T-helper 1 cell treated with Interleukin-12 subunit alpha and Interleukin-12 subunit beta and Interleukin-4 antibody, amounts not matched to agents 30 μg/mL and 1 μg/mL, for 36 hours (primary cell): Measurements from ENCODE around the gene SOAT1.

ENCODE experiments used
- H3K27ac Mint-ChIP-seq: one replicate; pipeline ENCODE4 v1.8.0; 2021; ENCODE audit warnings: mild to moderate bottlenecking, mixed read lengths
- H3K27me3 Mint-ChIP-seq: one replicate; pipeline ENCODE4 v1.8.0; 2021; ENCODE audit warnings: low read depth, mixed read lengths
- H3K36me3 Mint-ChIP-seq: one replicate; pipeline ENCODE4 v1.8.0; 2021; ENCODE audit warnings: low read depth, mixed read lengths
- H3K4me1 Mint-ChIP-seq: one replicate; pipeline ENCODE4 v1.8.0; 2021; ENCODE audit warnings: low read depth, mixed read lengths
- H3K4me3 Mint-ChIP-seq: one replicate; pipeline ENCODE4 v1.8.0; 2021; ENCODE audit warnings: mild to moderate bottlenecking, moderate library complexity, mixed read lengths
- H3K9me3 Mint-ChIP-seq: one replicate; pipeline ENCODE4 v1.8.0; 2021; ENCODE audit warnings: mixed read lengths

The SOAT1 gene

GRCh38 chr1:179321533-179322216, 28.1 kb downstream of the SOAT1 start:
- Mint-ChIP-seq H3K4me3 (no peak overlapping the region), H3K36me3 (peaks cover 24% of the 10 kb centered on the region), H3K27ac (no peak overlapping the region), H3K27me3 (no peaks in the 10 kb centered on the region), H3K4me1 (peaks cover 11% of the 10 kb centered on the region), H3K9me3 (peaks cover 12% of the 10 kb centered on the region)

DNA sequence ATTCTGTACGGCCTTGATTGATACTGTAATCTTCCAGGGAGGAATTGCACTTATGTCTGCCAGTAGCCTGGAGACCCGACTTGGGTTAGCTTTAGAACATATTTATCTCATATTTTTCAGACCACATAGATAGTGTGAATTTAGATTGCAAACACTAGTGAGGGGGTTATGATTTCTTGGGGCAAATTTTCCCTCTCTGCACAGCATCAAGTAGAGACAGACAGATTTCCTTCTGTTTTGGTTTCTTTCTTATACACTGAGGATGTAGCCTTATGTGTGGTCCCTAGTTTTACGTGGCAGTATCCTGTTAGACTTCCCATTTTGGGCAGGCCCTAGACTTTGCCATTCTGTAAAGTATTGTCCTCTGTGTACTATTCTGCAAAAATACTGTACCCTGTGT, 29.0 kb downstream of the SOAT1 start:
- Mint-ChIP-seq H3K36me3 (peaks cover 25% of the 10 kb centered on the region), H3K27me3 (no peaks in the 10 kb centered on the region), H3K9me3 (peaks cover 12% of the 10 kb centered on the region), H3K4me3 (no peak overlapping the region), H3K4me1 (peaks cover 11% of the 10 kb centered on the region), H3K27ac (no peak overlapping the region)

DNA sequence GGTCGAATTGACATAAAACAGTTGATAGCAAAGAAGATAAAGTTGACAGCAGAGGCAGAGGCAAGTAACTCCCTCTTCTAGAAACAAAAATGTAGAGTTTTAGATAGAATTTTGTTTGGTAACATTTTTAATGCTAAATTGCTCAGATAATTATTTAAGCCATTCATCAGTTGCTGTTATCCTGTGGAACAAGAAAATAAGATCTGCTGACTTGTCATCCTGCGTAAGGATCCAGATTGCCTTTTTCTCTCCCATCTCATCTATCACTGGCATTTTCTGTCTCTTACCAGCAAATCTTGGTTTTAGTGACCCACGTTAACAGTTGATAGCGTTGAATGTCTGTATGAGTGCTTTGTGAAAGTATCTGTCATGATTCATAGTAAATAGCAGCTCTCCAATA, 29.8 kb downstream of the SOAT1 start:
- peaks cover 11% of the 10 kb centered on the region for H3K4me1 Mint-ChIP-seq
- peaks cover 12% of the 10 kb centered on the region for H3K9me3 Mint-ChIP-seq
- H3K4me3 Mint-ChIP-seq, result no peak overlapping the region
- peaks cover 28% of the 10 kb centered on the region for H3K36me3 Mint-ChIP-seq
- no peak overlapping the region for H3K27ac Mint-ChIP-seq
- H3K27me3 Mint-ChIP-seq, result no peaks in the 10 kb centered on the region

DNA sequence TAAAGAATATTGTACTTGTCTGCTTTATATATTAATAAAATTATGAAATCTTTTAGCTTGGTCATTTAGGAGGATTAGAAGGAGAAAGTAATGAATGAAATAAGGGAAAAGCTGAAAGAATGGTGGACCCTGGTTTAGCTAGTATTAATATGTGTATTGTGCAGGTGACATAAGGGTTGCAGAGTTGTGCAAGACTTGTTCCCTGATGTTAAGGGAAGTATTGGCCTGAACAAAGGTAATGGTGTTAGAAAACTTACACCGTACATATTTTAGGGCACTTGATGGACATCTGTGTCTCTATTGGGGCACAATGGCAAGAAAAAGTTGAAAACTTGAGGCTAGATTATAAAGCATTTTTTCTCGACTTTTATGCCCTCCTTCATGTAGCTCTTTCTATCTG, 32.2 kb downstream of the SOAT1 start:
- no peak overlapping the region for H3K27ac Mint-ChIP-seq
- peaks cover 16% of the 10 kb centered on the region for H3K9me3 Mint-ChIP-seq
- H3K4me3 Mint-ChIP-seq, result no peak overlapping the region
- H3K27me3 Mint-ChIP-seq, result no peaks in the 10 kb centered on the region
- peaks cover 11% of the 10 kb centered on the region for H3K4me1 Mint-ChIP-seq
- H3K36me3 Mint-ChIP-seq, result peaks cover 36% of the 10 kb centered on the region

GRCh38 chr1:179326746-179327145, 33.1 kb downstream of the SOAT1 start:
- H3K4me1 Mint-ChIP-seq, result peaks cover 9% of the 10 kb centered on the region
- H3K27ac Mint-ChIP-seq, result no peak overlapping the region
- H3K27me3 Mint-ChIP-seq, result no peaks in the 10 kb centered on the region
- peaks cover 9% of the 10 kb centered on the region for H3K9me3 Mint-ChIP-seq
- H3K4me3 Mint-ChIP-seq, result no peak overlapping the region
- H3K36me3 Mint-ChIP-seq, result peaks cover 31% of the 10 kb centered on the region

- Mint-ChIP-seq H3K9me3 (peaks cover 4% of the 10 kb centered on the region), H3K27me3 (no peaks in the 10 kb centered on the region), H3K27ac (no peak overlapping the region)
Measured at GRCh38 chr1:179327196-179327595, 33.6 kb downstream of the SOAT1 start.

GRCh38 chr1:179327679-179328078, 34.1 kb downstream of the SOAT1 start:
- H3K36me3 Mint-ChIP-seq, result peaks cover 24% of the 10 kb centered on the region
- peaks cover 4% of the 10 kb centered on the region for H3K4me1 Mint-ChIP-seq
- H3K27ac Mint-ChIP-seq, result no peak overlapping the region
- no peaks in the 10 kb centered on the region for H3K27me3 Mint-ChIP-seq
- peaks cover 4% of the 10 kb centered on the region for H3K9me3 Mint-ChIP-seq
- no peak overlapping the region for H3K4me3 Mint-ChIP-seq

More at GRCh38 chr1:179327196-179327595, 33.6 kb downstream of the SOAT1 start:
- H3K4me1 Mint-ChIP-seq, result peaks cover 7% of the 10 kb centered on the region
- H3K4me3 Mint-ChIP-seq, result no peak overlapping the region
- peaks cover 27% of the 10 kb centered on the region for H3K36me3 Mint-ChIP-seq

DNA sequence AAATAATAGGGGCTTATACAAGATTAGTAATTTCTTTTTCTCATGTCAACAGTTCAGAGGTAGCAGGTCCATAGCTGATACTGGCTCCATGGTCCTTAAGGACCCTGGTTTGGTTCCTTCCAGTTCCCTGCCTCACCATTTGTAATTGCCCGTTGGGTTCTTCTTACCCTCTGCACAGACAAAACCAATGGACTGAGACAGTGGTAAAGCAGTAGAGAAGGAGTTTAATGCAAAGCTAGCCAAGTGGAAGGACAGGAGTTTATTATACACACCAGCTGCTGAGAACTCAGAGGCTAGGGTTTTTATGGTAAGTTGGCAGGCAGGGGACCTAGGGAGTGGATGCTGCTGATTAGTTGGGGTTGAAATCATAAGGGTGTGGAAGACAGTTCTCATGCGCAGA, 36.3 kb downstream of the SOAT1 start:
- peaks cover 4% of the 10 kb centered on the region for H3K9me3 Mint-ChIP-seq
- H3K27ac Mint-ChIP-seq, result no peak overlapping the region
- H3K4me3 Mint-ChIP-seq, result no peak overlapping the region
- peaks cover 20% of the 10 kb centered on the region for H3K36me3 Mint-ChIP-seq
- peaks cover 4% of the 10 kb centered on the region for H3K4me1 Mint-ChIP-seq
- no peaks in the 10 kb centered on the region for H3K27me3 Mint-ChIP-seq

DNA sequence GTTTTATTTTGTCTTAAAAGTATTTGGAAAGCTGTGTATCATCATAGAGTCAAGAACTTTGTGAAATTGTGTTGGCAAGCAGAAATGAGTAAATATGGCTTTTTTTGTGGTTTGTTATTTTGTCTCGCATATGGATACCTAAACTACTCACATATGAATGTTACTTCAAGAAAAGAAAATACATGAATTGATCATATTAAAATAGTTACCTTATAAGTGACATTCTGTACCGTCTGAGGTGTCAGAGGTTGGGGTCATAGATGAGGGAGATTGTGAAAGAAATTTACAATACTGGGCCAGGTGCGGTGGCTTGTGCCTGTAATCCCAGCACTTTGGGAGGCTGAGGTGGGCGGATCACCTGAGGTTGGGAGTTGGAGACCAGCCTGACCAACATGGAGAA, 40.8 kb downstream of the SOAT1 start:
- Mint-ChIP-seq H3K4me3 (no peak overlapping the region), H3K27me3 (no peaks in the 10 kb centered on the region), H3K36me3 (peaks cover 22% of the 10 kb centered on the region), H3K27ac (no peak overlapping the region), H3K9me3 (peaks cover 4% of the 10 kb centered on the region), H3K4me1 (peaks cover 6% of the 10 kb centered on the region)

DNA sequence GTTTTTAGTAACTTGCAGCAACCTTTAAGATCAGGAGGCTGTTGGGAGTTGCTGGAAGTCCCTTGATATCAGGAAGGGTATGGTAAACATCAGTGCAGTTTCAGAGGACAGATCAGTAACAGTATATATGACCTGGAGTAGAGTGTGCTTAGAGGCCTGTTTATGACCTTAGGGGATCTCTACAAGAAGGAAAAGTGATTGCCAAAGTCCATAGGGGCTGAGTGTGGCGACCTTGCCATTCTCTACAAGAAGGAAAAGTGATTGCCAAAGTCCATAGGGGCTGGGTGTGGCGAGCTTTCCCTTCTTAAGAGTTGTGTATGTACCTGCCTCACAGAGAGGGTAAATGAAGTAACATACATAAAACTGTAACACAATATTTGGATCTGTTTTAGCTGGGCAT, 43.7 kb downstream of the SOAT1 start:
- H3K36me3 Mint-ChIP-seq, result peaks cover 21% of the 10 kb centered on the region
- peaks cover 4% of the 10 kb centered on the region for H3K4me1 Mint-ChIP-seq
- H3K9me3 Mint-ChIP-seq, result no peaks in the 10 kb centered on the region
- H3K4me3 Mint-ChIP-seq, result no peak overlapping the region
- H3K27me3 Mint-ChIP-seq, result no peaks in the 10 kb centered on the region
- no peak overlapping the region for H3K27ac Mint-ChIP-seq

DNA sequence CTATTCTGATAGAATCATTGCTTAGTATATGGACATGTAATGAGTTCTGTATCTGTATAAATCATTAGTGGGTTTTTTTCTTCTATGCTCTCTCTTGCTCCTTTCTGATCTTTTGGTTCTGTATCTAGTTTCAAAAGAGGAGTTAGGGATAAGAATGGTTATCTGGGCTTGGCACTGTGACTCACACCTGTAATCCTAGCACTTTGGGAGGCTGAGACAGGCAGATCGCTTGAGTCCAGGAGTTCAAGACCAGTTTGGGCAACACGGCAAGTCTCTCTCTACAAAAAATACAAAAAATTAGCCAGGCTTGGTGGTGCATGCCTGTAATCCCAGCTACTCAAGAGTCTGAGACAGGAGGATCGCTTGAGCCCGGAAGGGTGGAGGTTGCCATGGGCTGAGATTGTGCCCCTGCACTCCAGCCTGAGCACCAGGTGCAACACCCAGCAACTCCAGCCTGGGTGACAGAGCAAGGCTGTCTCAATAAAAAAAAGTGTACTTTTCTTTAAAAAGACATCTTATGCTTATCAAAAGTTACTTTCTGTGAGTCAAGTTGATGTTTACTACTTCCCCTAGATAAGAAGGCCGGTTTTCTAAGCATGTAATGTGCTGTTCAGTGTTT, 44.5 kb downstream of the SOAT1 start:
- peaks cover 3% of the 10 kb centered on the region for H3K4me1 Mint-ChIP-seq

DNA sequence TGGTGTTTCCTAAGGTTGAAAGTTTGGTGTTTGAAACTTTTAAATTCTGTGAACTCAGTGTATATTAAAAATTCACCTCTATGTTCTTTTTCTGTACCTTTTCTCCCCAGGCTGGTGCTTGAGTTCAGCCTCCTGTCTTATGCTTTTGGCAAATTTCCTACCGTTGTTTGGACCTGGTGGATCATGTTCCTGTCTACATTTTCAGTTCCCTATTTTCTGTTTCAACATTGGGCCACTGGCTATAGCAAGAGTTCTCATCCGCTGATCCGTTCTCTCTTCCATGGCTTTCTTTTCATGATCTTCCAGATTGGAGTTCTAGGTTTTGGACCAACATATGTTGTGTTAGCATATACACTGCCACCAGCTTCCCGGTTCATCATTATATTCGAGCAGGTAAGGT, 47.3 kb downstream of the SOAT1 start:
- Mint-ChIP-seq H3K27me3 (no peaks in the 10 kb centered on the region), H3K4me3 (no peak overlapping the region), H3K27ac (no peak overlapping the region), H3K4me1 (peaks cover 3% of the 10 kb centered on the region), H3K9me3 (no peaks in the 10 kb centered on the region), H3K36me3 (peaks cover 29% of the 10 kb centered on the region)

More for the DNA sequence above, 44.5 kb downstream of the SOAT1 start:
- Mint-ChIP-seq H3K9me3 (no peaks in the 10 kb centered on the region), H3K4me3 (no peak overlapping the region), H3K27me3 (no peaks in the 10 kb centered on the region), H3K36me3 (peaks cover 23% of the 10 kb centered on the region), H3K27ac (no peak overlapping the region)

DNA sequence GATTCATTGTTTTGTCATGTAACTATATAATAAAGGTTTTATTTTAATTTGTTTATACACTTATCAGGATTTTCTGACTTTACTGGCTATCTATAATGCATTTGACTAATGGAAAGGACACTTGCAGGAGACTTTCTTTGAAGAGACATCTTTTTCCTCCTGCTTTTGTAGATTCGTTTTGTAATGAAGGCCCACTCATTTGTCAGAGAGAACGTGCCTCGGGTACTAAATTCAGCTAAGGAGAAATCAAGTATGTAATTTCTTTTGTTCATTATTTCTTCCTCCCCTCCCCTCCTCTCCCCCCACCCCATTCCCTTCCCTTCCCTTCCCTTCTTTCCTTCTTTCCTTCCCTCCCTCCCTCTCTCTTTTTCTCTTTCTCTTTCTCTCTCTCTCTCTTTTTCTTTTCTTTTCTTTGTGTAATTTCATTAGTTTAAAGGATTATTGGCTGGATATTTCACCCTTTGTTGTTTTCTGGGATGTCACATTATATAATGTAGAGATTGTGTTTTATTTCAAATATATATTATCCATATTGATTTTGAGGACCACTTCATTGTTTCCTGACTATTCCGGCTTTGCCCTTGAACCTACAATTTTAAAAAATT, 48.4 kb downstream of the SOAT1 start:
- Mint-ChIP-seq H3K36me3 (peaks cover 30% of the 10 kb centered on the region), H3K4me1 (peaks cover 3% of the 10 kb centered on the region), H3K27ac (no peak overlapping the region)

GRCh38 chr1:179342740-179343404, 49.3 kb downstream of the SOAT1 start:
- Mint-ChIP-seq H3K36me3 (peaks cover 29% of the 10 kb centered on the region), H3K4me1 (peaks cover 3% of the 10 kb centered on the region), H3K27me3 (no peaks in the 10 kb centered on the region), H3K9me3 (no peaks in the 10 kb centered on the region), H3K27ac (no peak overlapping the region), H3K4me3 (no peak overlapping the region)

More for the DNA sequence above, 48.4 kb downstream of the SOAT1 start:
- H3K27me3 Mint-ChIP-seq, result no peaks in the 10 kb centered on the region
- no peak overlapping the region for H3K4me3 Mint-ChIP-seq
- H3K9me3 Mint-ChIP-seq, result no peaks in the 10 kb centered on the region

DNA sequence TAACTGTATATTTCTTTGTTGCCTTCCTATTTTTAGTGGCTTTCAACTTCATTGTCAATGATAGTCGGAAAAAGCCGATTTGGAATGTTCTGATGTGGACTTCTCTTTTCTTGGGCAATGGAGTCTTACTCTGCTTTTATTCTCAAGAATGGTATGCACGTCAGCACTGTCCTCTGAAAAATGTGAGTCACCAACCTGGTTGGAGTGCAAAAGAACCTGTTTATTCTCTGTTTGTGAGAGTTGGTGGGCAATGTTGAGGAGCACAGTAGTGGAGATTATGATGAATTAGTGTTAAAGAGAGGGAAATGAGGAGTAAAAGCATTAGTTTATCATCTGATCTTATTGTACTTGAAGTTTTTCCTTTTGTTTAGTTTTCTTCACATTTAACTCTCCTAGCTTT, 57.7 kb downstream of the SOAT1 start:
- Mint-ChIP-seq H3K27ac (no peak overlapping the region), H3K36me3 (peaks cover 21% of the 10 kb centered on the region), H3K4me1 (peaks cover 6% of the 10 kb centered on the region), H3K4me3 (no peak overlapping the region), H3K9me3 (no peaks in the 10 kb centered on the region), H3K27me3 (no peaks in the 10 kb centered on the region)
